GM21576 (cell line): ENCODE measurements around the gene DZIP1L.

Source experiments
- ATAC-seq: cut with Tn5 transposase; IDR thresholded peaks from one replicate; pipeline ENCODE4 v1.9.1; 2021; ENCODE audit warnings: mild to moderate bottlenecking, moderate library complexity; ENCODE audit not compliant: unreplicated experiment

DZIP1L gene

DNA sequence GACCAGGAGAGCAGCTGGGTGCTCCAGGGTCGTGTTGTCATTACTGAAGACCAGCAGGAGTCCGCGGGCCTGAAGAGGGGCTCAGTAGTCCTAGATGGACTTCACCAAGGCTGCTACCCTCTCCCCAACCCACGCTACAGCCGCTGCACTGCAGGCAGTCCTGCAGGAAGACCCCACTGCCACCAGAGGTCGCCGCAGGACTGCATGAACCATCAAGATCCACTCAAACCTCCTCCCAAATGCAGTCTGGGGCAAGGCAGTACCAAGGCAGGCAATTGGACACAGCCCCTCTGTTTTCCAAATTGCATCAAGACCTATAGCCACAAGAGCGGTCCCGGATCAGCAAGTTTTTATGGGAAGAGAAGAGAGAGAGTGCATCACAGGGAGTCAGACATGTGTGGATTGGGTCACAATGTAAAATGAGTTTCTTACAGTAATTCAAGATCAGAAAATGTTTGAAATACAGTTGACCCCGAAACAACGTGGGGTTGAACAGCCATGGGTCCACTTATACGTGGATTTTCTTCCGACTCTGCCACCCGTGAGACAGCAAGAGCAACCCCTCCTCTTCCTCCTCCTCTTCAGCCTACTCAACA lies 46.7 kb downstream of the DZIP1L start:
- ATAC-seq, result peak; percentile 78

DNA sequence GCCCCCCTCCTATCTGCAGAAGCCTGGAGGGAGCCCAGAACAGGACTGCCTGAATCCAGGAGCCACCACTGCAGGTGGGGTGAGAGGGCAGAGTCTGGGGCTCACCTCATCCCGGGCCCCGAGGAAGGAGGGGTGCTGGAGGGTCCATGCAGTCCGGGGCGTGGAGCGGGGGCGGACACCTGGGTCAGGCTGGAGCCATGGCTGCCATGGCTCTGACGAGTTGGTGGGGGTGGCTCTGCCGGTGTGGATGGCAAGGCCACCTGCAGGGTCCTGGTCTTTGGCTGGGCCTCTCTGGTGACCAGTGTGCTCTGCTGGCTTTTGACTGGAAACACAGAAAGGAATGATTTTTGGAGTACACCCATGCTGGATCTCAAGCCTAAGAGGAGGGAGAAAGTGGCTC lies 47.4 kb downstream of the DZIP1L start:
- ATAC-seq, result no peak

DNA sequence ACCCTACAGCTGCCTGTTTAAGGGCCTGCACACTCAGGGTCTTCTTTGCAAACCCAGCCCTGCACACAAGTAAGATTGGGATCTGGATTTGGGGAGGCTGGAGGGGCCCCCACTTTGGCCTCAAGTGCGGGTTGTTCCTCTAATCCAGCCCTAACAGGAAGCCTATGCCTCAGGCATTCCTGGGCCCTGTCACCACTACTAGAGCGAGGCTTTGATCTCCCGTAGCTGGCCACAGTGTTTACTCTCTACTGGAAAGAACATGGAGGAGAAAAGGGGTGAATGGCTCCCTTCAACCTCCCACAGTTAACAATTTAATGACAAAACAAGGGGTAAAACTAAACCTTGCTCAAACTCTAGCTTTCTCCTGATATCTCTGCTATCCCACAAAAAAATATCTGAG lies 48.4 kb downstream of the DZIP1L start:
- ATAC-seq, result no peak

DNA sequence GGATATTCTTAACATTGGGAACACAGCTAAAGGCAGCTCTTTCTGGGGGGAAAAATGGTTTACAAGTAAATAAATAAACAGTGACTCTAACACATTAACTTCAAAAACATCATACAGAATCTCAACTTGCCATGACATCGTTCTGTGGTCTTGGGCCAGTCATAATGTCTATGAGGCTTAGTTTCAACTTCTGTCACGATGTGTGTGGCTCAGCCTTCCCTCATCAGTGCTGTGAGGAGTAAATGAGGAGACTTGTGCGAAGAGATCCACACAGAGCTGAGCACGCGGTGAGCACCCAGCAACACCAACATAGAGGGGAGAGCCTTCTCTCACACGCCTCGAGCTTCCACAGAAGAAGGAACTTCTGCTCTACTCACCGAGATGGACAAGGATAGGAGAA lies 49.0 kb downstream of the DZIP1L start:
- peak; percentile 76 for ATAC-seq

DNA sequence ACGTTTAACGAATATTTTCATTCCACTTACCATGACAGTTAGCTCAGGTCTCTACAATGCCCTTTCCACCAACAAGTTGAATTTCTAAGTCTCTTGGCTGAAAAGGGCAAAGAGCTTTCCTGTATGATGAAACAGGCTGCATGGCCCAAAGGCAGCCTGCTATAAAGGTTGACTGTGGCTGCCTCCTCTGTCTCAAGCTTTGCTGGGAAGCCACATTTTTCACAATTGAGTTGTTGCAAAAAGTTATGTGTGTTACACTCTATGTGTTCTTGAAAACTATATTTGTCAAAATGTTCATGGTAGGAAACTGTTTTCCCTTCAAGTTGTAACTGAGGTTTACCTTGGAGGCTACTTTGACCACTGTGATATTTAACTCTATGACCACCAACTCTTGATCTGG lies 49.5 kb downstream of the DZIP1L start:
- ATAC-seq, result no peak

DNA sequence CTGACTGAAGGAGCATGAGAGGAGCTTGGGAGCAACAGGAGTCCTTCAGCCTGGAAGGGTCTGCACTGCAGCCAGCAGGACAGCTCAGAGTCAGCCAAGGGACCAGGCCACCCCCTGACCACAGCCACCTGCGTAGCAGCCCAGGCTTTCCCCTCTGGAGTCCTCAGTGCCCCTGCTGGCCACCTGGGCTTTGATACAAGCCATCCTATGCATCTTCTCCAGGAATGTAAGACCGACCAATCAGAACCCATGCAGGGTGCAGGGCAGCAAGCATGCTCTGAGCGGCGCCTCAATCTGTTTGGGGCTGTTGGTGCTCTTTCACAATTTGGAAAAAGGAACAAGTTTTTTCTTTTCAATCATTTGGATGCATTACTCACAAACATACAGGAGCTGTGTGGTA lies 52.0 kb downstream of the DZIP1L start:
- no peak for ATAC-seq

DNA sequence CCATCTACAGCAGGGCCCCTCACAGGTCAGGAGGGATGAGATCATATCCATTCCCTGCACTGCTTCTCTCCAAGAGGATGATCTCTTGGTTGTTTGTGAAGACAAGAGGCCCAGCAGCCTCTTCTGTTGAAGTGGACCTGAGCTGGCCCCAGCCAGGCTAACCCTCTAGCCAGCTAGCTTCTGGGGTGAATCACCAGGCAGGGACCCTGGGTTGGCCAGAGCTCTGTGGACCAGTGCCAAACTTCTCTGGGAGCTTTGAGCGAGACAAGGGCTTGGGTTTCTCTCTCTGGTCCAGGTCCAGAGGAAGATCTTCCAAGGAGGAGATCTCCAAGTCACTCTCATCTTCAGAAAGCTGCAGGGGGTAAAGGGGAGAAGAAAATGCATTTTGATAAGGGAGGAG lies 52.8 kb downstream of the DZIP1L start:
- no peak for ATAC-seq

DNA sequence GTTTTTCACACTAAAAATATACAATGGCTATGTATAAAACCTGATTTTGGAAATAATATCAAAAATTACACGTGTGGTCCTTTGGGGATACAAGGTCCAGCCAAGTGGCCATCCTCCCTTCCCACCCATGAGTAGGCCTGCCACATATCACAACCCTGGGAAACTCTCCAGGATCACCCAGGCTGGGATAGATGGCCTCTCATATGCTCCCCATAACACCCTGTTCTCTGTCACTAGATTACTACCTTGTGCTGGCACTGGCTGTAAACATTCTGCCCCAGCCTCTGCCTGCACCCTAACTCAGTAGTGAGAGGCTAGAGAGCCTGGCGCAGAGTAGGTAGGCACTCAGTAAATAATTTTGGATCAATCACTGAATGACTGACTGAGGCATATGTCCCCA lies 53.4 kb downstream of the DZIP1L start:
- no peak for ATAC-seq

DNA sequence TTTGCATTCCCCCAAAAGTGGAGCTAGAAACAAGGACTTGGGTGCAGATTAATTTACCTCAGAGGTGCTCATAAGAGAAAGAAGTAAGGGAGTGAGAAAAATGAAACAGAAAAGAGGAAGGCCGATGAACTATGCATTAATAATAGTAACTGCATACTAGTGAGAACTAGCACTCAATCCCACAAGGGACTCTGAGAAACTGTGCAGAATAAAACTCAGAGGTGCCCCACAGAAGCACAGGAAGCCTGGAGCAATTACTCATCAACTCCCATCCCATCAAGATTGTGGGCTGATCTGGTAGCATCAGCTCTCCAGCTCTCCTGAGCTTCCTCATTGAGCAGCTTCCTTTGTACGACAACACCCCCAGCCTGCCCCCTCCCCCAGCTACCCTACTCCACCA lies 54.6 kb downstream of the DZIP1L start:
- no peak for ATAC-seq

DNA sequence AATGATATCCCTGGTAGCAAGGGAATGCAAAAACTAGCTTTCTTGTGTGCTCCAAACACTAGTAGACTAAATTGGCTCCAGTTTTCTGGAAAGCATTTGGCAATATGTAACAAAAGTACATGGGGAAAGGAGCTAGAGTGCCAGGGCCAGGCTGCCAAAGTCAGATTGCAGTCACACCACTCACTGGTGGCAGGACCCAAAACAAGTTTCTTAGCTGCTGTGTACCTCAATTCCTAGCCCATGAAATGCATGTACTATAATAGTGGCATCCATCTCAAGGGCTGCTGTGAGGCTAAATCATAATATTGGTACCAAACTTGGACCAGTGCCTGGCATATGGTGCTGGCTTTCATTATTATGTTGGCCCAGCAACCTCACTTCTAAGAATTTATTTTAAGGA lies 56.1 kb downstream of the DZIP1L start:
- no peak for ATAC-seq

DNA sequence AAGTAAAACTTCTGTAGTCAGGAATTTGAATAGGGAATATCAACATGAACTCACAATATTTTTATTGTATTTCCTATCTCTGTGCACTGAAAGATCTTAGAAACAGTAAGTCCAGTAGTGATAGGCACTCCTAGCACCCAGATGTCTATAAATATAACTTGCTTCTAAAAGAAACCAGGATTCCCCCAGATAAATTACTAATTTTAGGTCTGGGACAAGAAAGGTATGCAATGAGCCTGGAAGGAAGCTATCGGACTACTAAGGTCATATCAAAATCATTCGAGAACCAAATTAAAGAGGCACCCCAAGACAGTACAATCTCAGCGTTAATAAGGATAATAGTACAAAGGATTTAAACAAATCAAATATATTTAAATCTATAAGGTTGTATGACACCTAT lies 58.0 kb downstream of the DZIP1L start:
- ATAC-seq, result no peak

DNA sequence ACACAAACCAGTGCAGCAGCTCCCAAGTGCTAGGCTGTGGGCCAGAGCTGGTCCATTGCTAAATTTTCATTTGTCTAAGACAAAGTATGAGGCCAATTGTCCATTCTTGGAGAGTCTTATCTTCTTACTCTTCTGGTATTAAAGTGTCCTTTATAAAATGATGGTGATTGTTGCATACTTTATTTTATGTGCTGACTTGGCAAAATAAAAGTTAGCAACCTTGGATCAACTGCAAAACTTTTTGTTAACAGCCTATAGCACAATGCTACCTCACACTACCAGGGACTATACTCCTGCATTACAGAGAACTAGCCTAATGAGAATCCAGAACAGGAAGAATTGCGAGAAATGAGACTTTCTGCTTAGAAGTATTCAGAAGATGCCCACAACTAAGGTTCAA lies 61.4 kb downstream of the DZIP1L start:
- no peak for ATAC-seq

DNA sequence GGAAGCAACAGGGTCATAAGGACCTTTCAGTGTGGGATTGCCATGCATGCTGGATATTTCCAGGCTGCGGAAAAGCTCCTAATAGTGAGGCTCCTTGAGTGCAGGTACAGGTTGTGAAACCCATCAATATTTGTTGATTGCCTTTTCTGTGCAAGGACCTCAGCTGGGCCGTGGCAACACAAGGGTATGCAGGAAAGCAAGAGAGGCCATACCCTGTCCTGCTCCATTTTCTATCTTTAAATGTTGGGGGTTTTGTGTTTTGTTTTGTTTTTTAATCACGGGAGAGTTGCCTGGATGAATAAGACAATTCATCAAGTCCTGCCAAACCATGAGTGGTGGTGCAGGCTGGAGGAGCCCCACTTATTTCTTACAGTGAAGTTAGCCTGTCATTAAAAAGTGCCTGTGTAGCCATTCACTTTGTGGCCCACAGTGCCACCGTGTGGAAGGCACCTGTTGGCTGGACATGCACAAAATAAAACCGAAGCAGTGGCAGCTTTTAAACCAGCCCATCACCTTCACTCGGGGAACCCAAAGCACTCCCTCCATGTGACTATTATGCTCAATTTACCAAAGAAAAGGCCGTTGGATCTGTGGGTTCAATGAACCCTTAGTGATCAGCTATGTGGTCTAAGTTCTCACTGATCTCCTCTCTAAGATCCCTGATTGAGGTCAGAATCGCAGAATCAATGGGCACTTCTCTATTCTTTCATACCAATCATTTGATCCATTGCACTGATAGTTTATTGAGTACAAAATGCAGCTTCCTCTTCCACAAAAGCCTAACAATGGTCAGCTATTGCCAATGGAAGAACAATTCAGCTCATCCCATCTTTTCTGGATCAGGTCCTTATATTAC lies 63.2 kb downstream of the DZIP1L start:
- ATAC-seq, result peak; percentile 62

DNA sequence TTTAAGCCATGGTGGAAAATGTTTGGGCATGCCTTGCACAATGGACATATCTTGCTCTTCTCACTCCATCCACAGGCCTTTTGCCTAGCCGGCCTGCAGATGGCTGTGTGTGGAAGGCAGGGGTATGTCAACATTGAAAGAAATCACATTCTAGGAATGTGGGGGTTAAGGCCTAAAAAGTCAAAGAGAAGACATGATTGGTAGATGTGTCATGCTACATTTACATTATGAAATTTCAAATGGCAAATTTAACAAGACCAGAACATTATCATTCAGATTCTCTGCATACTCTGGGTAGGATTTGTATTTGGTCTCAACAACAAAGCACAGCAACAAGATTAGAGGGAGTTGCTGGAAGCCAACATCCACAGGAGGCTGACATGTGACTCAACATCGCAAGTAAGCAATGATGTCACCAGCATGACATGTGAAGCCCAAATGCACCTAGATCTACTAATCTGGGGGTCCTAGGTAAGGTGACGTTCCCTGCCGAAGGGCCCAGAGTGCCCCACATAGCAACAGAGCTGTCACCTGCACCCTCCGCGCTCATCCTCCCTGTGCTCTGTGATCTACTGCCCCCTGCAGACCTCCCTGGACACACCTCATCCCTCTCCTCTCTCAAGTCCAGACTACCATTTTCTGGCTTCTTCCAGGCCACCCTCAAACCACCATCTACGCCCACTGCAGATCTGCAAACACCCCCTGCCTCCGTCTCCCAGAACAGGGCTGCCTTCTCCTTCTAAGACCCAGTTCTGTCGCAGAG lies 66.1 kb downstream of the DZIP1L start:
- no peak for ATAC-seq

DNA sequence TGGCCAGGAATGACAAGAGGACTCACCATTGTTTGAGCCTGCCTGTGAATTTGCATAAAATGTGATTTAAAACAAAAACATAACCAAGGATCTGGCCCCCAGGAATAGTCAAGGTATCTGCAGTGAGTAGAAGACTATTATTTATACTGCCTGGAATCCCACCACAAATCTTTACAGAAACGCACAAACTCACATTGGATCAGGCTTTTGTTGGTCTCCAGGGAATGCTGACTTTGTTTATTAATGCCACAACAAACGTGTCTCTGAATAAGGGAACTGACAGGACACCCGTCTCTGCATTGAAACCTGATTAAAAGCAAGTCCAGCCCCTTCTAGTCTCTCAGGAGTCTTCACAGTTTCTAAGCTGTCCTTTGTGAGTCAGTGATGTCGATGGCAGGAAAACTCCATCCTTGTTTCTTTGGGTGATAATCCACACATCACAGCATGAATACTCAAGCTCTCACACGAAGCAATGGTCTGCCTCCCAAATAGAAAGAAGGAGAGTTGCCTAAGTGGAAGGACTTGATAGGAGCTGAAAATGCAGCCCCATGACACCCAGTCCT lies 67.7 kb downstream of the DZIP1L start:
- ATAC-seq, result no peak

DNA sequence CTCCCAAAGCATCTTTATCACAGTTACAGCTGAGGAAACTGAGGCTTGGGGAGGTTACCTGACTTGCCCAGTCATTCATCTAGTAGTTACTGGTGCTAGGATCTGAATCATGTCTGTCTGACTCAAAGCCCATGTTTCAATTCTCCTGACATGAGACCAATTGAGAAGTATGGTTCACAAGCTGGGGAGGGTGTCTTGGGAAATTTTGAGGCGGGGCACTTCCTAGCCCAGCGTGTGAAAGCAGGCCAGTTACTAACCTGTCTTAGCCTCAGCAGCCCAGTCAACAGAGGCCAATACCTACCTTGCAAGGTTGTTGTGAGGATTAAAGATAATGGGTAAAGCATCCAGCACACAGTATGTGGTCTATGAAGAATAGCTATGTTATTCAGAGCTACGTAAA lies 68.5 kb downstream of the DZIP1L start:
- peak; percentile 47 for ATAC-seq

DNA sequence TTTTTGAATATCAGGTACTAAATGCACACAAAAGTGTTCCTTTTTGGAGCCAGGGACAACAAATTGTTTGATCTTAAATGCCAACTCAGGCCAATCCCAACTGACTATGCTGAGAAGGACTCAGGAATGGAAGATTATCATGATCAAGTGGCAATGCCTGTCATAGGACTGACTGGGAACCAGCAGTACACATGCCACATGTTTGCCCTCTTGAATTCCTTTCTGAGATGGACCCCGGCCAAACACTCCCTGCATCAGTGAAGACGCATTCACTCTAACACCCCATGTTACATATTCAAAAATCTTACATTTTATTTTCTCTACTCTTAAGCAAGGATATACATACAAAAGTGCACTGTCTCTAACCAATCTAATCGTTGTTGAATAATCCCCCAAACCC lies 69.3 kb downstream of the DZIP1L start:
- no peak for ATAC-seq

DNA sequence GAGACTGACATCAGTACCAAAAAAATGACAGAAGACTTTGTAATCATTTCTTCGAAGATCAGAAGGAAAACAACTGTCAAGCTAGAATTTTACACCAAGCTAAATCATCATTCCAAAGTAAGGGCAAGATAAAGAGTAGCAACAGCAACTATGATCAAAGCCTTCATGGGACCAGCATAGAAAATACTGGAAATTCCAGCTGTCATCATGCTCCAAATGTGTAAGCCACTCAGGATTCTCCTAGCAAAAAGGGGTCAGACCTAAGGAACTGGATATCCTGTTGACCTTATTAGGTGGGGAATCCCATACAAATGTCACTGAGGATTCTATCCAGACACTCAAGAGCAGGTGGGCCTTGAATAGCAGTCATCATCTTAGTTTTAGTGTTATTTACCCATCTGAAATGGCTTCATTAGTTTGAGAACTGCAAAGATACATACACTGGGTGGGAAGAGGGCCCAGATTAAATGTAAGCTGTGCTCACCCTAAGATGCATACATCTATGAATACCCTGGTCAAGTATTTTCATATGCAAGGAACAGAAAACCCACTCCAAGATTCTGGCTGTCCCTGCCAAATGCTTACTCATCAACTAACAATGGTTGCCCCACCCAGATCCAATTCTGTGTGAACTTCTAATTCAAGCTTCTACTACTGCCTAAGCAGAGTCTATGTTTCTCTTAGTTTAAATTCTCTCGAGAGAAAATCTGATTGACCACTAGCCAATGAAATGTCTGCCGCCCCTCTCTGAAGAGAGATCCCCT lies 72.0 kb downstream of the DZIP1L start:
- ATAC-seq, result no peak

DNA sequence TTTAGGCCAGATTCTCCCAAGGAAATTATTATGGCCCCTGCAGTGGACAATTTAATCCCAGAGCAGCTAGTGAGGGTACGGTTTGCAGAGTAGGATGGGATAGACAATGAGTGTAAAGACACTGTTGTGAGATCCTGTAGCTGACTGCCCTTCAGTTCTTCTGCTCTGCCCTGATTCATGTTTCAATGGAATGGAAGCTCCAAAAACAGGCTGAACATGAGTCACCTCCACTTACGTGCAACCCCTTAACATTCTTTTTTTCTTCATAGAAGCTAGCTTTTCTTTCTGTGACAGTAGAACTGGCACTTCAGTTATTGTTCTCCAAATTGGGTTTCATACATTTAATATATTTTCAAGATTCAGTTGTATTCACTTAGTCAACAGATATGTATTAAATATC lies 73.4 kb downstream of the DZIP1L start:
- ATAC-seq, result no peak

DNA sequence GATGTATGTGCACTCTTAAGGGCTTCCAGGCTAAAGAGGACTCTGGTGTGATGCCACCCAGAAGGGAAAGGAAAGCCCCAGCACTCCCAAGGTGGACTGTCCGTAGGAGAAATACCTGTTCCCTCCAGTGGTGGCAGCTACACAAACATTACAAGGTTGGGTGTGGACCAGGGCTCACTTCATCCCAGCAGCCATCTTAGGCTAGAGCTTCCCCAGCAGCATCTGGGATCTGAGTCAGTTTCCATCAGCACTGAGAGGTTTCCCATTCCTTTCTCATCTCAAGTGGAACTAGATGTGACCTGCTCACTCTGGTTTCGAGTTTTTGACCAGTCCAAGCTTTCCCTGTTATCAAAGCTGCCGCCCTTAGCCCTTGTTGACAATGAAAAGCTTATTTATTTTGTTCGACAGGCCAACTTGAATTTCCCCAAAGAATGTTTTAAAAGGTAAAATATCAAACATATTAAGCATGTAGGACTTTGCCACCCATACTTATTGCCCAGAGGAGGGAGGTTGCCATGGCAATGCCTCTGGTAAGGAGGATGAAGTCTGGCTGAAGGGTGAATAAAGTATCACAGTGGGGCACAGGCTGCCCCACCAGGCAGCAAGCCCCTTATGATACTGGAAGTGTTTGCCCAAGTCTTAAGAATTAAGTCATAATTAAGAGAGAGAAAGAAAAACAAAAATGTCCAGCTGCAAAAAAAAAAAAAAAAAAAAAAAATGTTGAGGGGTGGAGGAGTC lies 76.5 kb downstream of the DZIP1L start:
- ATAC-seq, result no peak
